Left renal cortex interstitium (tissue), 4 donors: ENCODE measurements around the gene KLHL14. TPM values are rescaled to one million over a fixed set of nuclear protein-coding genes. Genes with fewer than 3 reads are reported as not detected.

Experiments used
- DNase-seq, 4 donors: peaks; one replicate each; pipeline ENCODE4 v3.0.0-alpha.2; 2013; ENCODE audit warnings: low read depth in 4 of 4, low spot score in 2 of 4, missing footprints in 1 of 4
- polyA plus RNA-seq, 4 donors: library from polyadenylated mRNA; unstranded; fragments of 120-200 nt; gene quantifications; one replicate each; pipeline ENCODE4 v1.2.1, GENCODE V29; 2013; ENCODE audit not compliant: insufficient read length in 4 of 4

Gene KLHL14
- polyA plus RNA-seq, 4 donors = 23.5 to 31.5 (median 27.2) TPM

DNA sequence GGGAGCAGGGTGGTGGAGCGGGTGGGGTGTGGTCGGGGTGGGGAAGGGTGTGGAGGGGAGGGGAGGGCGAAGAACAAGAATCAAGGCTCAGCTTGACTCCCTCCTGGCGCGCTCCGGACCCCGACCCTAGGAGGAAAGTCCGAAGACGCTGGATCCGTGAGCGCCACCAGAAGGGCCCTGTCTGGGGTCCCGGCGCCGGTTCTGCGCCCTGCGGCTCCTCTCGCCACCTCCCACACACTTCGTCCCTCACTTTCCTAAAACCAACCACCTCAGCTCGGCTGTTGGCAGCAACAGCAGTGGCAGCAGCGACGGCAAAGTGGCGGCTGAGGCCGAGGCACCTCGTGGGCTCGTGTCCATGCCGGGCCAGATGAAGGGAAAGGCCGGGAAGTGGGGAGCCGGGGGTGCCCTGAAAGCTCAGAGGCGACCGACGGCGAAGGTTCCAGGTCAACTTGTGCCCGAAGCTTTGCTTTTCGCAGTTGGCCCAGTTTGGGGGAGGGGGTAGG, 2.1 kb downstream of the KLHL14 start:
- no peak for DNase-seq

DNA sequence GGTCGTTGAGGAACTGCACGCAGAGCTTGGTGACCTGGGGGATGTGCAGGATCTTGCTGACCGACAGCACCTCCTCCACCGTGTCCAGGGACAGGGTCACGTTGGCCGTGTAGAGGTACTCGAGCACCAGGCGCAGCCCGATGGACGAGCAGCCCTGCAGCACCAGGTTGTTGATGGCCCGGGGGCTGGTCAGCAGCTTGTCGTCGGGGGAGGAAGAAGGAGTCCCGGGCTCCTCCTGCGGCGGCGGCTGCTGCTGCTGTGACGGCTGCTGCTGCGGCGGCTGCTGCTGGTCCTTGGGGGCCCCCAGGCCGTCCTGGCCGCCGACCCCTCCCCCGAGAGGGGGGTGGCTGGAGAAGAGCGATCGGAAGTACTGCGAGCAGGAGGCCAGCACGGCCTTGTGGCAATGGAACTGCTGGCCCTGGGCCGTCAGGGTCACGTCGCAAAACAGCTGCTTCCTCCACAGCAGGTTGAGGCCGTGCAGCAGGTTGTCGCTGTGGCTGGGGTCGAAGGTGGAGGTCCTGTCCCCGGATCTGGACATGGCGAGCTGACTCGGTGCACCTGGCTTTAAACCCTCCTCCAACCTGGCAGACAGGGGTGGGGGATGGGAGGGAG, 2.7 kb downstream of the KLHL14 start:
- DNase-seq = no peak

DNA sequence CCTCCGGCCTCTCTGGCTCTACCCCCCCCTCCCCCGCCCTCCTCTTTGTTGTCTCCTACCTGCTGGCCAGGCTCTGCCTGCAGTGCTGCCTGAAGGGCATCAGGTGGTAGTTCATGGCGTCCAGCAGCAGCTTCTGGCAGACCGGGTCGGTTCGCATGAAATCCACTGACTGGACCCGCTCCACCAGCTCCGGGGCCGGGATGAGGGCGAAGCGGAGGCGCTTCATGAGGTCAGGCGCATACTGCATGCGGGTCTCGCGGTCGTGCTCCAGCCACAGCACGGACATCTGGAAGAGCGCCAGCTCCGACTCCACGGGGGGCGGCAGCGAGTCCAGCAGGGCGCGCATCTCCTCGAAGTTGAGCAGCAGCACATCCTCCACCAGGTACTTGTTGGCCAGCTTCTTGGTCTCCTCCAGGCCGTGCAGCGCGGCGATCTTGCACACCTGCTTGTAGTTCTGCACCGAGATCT, 3.2 kb downstream of the KLHL14 start:
- DNase-seq = peak in 2 of 4 donors; percentile 37 to 53

DNA sequence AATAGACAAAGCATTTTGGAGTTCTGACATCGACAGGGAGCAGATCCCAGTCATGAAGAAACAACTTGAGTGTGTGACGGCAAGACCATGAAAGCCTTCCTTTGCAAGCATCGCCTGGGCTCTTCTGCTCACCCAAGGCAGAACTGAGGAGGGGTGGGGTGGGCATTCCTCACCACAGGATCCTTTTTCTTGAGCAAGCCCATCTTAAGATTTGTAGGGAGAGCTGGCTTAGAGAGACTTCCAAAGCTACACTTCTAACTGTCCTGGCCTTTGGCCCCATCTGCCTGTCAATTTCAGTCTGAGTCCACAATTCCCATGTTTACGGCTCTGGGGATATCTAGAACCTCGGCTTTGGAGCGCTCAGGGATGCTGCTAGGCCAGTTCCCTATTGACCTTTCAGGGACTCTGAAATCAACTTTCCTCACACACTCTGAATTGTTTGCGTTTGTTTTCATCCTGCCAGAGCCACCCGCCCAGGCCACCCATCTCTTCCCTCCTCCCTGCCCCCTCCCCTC, 3.7 kb downstream of the KLHL14 start:
- DNase-seq = peak in 1 of 4 donors; percentile 21

DNA sequence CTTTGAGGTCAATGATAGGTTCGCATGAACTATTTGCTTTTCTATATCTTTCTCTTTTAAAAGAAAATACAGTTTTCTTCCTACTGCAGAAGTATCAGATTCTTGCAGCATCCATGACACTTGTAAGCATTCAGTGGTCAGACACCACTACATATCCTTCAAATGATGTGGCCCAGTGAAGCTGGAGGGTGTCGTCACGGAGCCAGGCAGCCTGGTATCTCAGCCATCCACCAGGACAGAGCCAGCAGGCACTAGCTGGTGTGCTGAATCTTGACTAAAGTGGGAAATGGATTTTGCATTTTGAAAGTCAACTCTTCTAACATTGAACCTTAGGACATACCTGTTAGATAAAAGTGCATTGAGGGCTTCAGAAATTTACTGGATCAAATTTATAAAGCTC, 5.4 kb downstream of the KLHL14 start:
- DNase-seq = no peak

DNA sequence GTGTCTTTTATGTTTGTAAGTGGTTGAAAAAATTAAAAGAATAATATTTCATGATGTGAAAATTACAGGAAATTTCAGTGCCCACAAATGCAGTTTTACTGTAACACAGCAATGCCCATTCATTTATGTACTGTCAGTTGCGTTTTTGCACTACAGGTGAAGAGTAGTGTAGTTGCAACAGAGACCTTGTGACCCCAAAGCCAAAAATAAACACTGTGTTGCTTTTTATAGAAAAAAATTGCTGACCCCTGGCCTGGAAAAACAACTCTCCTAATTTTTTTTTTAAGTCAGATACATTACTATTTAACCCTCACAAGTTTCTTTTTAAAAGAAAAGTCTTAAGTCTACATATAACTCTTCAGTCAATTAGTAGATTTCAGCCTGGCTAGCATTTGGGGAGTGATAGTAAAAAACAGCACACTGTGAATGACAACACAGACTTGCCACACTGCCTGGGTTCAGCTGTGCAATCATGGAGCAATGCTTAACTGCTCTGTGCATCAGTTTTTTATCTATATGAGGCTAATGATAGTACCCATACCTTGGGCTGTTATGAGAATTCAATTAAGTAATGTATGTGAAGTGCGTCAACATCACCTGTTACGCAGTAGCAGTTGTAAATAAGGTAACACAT, 8.1 kb downstream of the KLHL14 start:
- no peak for DNase-seq

DNA sequence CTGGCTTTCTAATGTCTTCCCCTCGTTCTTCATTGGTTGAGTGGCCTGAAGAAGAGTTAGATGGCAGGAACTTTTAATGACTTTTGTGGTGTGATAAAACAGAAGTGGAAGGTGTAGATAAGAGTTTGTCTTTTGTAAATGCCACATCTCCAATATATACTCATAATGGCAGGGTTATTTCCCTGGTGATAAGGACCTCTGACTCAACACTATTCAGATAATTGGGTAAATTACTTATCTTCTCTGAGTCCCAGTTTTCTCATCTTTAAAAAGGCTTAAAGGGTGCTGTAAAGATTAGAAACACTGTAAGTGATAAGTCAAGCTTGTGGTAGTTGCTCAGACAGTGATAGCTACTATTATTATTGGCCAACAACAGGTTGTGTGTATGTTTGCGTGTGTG, 9.5 kb downstream of the KLHL14 start:
- no peak for DNase-seq

DNA sequence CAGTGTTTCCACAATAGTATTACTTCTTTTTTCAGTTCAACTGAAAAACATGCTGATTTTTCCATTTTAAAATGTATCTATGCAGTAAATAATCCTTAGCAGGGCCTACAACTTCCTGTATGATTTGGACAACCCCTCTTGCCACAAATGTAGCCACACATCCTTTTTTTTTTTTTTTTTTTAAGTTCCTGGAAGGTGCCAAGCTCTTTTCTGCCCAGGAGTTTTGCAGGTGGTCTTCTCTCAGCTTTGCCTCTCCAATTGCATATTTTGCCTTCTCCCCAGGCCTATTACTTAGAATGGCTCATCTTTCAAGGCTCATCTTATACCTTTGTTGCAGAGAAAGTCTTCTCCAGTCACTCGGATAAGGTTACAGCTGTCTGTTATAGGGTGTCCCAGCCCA, 11.6 kb downstream of the KLHL14 start:
- DNase-seq = no peak

DNA sequence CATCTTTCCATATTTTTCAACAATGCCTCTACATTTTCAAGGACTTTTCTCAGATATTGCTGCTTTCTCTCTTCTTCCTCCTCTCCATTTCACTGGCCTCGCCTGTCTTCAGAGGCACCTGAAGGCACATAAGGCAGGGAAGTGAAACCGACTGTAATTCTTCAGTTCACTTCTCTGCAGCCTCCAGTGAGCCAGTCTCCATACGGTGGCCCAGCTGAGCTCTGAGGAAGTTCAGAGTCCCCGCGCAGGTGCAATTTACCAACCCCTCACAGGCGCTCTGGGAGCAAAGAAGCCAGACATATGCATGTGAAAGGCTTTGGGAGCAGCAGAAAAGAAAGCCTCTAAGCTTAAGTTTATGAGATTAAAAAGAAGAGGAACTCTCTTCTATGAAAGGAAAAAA, 12.4 kb downstream of the KLHL14 start:
- DNase-seq = no peak

DNA sequence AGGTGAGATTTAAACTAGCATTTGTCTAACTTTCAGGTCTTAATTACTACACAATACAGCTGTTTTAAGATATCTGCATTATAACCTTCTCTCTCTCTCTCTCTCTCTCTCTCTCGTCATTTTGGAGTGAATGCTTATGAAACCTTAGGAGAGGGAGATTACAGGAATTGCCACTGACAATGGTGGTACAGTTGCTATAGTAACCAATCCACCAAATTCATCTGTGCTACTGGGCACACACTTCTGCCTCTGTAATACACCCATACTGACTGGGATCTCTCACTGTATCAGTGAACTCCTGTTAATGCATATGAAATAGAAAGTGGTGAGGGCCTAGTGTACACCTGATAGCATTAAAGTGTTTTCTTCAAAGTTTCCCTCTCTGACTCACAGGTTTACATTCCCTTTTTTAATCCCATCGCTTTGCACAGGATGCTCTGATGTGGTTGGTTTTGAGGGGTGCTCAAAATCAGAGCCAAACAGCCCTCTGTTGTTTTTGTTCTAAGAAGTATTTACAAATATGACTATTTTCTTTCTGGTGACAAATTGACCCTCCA, 13.1 kb downstream of the KLHL14 start:
- no peak for DNase-seq

DNA sequence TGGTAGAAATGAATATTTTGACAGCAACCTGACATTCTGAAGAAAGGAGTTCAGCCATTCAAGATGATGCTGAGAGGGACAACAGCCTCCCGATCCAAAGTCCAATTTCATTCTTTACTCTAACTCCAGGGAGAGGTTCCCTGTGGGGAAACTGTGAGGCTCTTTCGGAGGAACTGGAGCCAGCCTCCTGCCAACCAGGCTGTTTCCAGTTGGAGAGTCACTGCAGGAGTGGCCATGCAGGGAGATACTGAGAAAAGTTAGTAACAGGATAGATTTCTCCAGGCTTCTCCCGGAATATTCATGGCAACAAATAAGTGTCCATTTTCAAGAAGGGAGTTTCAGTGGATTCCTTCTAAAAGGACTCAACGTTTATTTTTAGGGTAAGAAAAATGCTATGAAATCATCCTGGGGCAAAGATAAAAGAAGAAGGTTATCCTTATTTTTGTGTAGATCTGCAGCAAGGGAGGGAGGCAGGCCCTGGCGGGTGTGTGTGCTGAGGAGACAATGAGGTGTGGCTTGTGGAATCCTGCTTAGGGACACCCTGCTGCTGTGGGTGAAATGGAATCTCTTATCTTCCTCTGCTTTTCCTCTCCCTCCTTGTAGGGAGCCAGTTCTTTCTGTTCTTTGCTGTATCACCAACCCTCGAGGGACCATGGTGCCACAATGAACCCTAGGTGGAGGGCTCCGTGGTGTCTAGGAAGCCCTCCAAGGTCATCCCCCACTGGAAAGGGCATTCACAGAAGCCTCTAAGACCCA, 18.1 kb downstream of the KLHL14 start:
- DNase-seq = no peak

DNA sequence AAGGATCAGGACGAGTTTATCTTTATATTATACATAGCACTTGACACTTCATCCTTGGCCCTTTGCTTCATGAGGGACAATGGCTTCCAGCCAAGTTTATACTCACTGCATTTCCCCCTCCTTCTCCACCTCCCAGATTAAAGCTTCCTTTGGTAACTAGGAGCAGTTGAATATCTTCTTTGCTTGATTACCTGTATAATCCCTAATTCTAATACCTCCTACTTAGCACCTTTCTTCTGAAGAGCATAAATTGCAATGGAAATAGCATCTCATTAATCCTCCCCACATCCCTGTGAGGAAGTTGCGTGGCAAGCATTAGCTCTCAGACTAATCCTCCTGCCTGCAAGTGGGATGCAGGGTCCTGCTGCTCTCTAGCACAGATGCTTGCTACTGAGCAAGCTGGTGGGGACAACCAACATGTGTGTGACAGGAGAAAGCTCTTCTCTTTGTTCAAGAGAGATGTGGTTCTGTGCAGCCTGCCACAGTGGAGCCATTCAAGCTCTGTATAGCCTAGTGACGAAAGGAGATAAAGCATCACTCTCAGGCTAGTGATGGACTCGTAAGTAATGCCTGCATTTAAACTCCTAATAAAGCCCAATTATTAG, 19.1 kb downstream of the KLHL14 start:
- DNase-seq = no peak

DNA sequence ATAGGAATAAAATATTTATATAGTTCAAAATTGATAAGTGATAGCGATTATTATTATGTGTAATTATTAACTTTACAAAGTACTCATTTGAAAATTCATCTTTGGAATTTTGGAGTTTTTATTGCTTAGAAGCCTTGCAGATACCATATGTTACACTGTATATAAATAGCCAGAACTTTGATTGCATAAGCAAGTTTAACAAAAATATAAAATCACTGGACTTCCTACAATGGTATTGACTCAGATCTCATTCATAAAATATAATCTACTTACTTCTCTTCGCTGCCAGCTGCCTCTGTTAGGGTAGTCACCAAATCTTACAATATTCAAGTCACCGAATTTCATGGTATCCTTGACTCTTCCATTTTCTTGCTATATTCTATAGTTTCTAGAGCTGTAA, 22.5 kb downstream of the KLHL14 start:
- no peak for DNase-seq

DNA sequence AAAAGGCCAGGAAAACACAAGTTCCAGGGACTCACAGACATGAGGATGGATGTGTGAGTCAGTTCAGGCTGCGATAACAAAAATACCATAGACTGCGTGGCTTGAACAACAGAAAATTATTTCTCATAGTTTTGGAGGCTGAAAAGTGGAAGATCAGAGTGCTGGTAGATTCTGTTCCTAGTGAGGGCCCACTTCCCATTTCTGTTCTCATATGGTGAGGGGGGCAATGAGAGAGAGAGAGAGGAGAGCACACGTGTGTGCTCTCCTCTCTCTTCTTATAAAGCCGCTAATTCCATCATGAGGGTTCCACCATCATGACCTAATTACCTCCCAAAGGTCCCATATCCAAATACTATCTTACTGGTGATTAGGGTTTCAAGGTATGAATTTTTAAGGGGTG, 23.0 kb downstream of the KLHL14 start:
- DNase-seq = no peak

DNA sequence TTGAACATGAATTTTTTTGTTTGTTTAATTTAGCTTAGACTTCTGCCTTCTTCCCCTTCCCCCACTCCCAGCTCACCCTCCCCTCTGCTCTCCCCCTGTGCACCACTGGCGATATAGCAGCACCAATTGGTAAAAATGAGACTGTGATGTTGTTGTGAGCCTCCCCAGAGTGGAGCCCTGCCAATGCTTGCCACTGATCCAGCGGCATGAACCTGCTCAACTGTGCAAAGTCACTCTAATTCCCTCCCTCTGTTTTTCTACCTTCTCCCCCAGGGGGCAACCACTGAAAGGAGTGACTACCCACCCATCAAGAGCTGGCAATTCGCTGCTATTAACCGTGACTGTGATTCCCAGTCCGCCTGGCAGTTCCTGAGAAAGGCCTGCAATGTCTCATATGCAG, 30.2 kb downstream of the KLHL14 start:
- DNase-seq = no peak

DNA sequence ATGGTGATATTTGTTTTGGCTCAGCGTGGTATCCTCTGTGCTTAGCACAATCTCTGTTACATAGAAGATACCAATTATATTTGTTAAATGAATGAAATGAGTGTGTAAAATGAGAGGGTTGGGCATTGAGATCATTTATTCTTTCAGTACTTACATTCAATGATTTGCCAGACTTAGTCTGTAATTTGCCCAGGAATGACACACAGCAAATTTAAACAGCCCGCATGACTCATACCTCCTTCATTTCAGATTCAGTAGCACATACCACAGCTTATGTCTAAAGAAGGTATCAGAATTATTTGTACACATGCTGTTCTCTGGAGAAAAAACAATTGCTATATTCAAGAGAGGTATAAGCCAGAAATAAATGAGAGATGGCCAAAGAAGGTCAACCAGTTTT, 37.0 kb downstream of the KLHL14 start:
- no peak for DNase-seq

DNA sequence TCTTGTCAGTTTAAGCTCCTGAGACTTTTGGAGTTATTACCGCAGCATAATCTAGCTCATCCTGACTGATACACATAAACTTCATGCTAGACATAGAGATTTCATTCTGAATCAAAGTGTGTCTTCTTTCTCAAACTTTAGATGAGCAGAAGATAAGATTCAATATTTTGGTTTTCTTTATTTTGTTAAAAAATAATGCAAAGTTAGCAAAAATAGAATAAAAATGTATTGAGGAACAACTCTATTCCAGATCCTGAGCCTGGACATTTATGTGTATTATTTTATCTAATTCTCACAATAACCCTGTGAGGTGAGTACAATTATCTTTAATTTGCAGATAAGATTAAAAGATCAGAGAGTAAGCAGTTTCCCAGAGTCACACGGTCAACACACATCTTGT, 38.4 kb downstream of the KLHL14 start:
- DNase-seq = no peak

DNA sequence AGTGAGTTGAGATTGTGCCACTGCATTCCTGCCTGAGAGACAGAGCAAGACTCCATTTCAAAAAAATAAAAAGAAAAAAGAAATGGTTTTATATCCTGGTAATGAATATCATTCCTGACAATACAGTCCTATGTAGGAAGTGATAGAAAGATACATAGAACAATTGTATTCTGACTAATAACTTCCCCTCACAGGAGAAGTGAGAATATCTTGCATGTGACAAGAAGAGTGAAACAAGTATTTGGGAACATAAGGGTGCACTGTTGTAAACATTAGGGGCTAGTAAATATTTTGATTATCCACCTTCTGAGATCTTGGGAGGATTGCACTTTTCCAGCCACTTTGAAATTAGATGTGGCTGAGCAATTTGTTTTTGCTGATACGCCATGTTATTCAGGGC, 40.7 kb downstream of the KLHL14 start:
- DNase-seq = no peak

DNA sequence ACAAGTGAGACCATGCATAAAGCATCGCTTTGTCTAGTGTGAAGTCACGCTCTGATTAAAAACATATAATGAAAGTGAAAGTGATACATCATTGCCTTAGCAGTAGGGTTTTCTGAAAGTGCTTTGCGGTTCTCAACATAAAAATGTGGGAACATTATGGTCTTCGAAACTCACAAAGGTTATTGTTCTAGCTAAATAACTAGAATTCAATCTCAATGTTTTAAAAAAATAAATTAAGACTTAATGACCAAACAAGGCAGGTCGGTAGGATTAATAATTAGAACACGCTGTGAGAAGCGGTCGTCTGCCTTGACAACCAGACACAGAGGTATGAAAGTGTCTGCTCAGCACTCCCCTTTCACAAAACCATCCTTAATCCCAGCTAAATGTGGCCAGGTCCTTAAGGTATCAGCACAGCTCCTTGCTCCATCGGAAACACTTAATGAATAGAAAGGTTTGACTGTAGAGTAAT, 42.2 kb downstream of the KLHL14 start:
- DNase-seq = peak in 2 of 4 donors; percentile 25 to 37

DNA sequence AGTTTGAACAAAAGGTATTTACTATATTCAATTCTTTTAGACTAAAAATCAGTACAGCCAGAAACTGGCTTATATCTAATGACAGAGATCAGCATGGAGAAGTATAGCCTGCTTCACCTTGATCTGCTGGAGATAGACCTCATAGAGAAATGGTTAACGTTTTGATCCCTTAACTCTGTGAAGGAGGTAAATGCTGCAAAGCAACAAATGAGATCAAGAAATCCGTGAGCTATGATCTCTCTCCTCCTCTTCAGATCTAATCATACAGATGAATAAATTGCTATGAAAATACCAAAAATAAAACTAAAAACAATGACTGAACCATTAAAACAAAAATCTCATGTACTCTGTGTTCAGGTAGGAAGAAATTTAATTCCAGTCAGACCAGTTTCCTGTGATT, 42.8 kb downstream of the KLHL14 start:
- no peak for DNase-seq
